ENCODE measurements around the gene AGTRAP. TPM values are rescaled to one million over a fixed set of nuclear protein-coding genes. Genes with fewer than 3 reads are reported as not detected.

The AGTRAP gene
- total RNA-seq, 2 experiments from 2014 or later, result 8.9 to 9.4 TPM

DNA sequence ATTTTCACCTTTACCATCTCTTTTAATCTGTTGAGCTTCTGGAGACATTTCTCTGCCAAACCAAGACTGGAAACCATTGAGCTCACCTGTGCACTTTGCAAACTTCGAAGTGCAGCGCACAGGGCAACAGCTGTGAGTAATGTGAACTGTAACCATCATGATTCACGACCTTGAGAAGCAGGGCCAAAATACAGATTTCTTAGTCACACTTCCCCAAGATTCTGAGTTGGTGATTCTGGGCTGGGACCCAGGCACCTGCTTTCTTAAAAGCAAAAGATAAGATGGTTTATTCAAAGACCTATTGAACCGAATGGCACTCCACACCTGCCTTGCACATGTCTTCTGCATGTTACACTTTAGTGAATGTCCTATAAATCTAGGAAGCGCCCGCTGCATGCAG, 10.2 kb downstream of the AGTRAP start:
- Mint-ChIP-seq H3K27ac (no peak overlapping the region), H3K27me3 (no peaks in the 10 kb centered on the region), H3K9me3 (no peaks in the 10 kb centered on the region), H3K4me3 (no peak overlapping the region), H3K4me1 (ENCODE audit: low read depth) (peaks cover 21% of the 10 kb centered on the region), H3K36me3 (ENCODE audit: low read depth) (peaks cover 2% of the 10 kb centered on the region)
- TF ChIP-seq, protein P1, sequence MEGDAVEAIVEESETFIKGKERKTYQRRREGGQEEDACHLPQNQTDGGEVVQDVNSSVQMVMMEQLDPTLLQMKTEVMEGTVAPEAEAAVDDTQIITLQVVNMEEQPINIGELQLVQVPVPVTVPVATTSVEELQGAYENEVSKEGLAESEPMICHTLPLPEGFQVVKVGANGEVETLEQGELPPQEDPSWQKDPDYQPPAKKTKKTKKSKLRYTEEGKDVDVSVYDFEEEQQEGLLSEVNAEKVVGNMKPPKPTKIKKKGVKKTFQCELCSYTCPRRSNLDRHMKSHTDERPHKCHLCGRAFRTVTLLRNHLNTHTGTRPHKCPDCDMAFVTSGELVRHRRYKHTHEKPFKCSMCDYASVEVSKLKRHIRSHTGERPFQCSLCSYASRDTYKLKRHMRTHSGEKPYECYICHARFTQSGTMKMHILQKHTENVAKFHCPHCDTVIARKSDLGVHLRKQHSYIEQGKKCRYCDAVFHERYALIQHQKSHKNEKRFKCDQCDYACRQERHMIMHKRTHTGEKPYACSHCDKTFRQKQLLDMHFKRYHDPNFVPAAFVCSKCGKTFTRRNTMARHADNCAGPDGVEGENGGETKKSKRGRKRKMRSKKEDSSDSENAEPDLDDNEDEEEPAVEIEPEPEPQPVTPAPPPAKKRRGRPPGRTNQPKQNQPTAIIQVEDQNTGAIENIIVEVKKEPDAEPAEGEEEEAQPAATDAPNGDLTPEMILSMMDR (IDR thresholded peaks at IDR 0.05), result no peak
- DNase-seq (no peak), ATAC-seq (no peak)
- intact Hi-C loops (cut with micrococcal nuclease), result no loop called here
- CTCF ChIA-PET, result no interaction called here
- POLR2A ChIA-PET, result no interaction called here

DNA sequence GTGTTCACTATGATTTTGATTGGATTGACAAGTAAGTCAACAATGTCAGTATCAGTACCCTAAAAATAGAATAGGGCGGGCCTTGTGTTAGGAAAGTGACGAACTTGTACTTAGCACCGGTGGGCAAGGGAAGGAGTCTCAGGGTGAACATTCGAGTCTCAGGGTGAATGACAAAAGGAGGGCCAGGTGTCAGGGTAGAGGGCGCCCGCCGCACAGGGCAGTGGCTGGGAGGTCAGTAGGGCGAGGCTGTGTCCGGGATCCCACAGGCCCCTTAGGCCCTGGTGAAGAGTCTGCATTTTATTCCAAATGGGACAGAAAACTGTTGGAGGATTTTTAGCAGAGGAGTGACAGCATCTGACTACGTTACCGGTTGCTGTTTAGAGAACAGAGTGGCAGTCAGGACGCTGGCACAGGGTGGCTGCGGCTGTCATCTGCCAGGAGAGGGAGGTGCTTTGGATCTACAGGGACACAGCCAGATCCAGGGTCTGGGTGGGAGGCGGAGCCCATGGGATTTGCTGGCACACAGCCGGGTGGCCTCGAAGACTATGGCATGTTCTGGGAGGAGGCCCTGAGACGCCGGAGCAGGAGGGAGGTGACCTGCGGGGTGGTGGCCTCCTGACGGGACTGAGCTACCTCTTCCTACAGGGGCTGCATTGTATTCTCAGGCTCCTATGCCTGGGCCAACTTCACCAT, 11.0 kb downstream of the AGTRAP start:
- Mint-ChIP-seq H3K27me3 (no peaks in the 10 kb centered on the region), H3K9me3 (no peaks in the 10 kb centered on the region), H3K27ac (no peak overlapping the region), H3K4me1 (ENCODE audit: low read depth) (peaks cover 12% of the 10 kb centered on the region), H3K36me3 (ENCODE audit: low read depth) (peaks cover 2% of the 10 kb centered on the region), H3K4me3 (no peak overlapping the region)
- DNase-seq (no peak), ATAC-seq (no peak)
- ChIA-PET POLR2A (interaction anchor here (0.6 to 0.7 kb wide), 2 partner anchors 10 to 46 kb away, joined by 3 read pairs; no protein-coding TSS in a partner anchor), CTCF (no interaction called here)
- intact Hi-C loops (cut with micrococcal nuclease), result no loop called here
- TF ChIP-seq, protein P1 (IDR thresholded peaks at IDR 0.05), result no peak

DNA sequence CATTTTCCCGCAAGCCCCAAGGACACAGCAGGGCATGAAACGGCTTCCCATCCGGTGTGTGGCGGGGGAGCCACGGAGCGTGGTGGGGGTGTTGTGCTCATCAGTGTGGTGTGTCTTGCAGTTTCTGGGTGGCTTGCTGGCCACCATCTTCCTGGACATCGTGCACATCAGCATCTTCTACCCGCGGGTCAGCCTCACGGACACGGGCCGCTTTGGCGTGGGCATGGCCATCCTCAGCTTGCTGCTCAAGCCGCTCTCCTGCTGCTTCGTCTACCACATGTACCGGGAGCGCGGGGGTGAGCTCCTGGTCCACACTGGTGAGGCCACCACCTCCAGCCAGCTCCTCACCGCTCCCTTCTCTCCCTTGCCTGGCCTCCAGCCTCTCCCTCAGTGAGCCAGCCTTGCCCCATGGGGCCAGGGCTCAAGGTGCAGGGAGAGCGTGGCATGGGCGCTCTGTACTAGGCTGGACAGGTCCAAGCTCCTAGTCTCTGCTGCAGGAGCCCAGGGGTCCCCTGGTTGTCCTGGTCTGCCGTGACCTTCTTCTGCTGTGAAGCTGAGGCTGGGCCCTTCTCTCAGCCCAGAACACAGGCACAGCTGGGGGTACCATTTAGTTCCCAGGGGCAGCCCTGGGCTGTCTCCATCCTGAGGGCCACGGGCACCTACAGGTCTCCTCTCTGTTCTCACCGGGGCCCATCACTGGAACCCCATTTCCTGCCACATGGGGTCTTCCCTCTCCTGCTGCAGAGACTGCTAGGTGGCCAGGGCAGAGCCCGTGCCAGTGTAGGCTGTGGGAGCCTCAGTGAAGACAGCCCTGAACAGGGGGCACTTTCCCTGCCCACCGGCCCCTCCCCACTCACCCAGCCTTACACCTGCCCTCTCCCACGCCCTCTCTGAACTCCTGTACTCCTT, 12.6 kb downstream of the AGTRAP start:
- POLR2A ChIA-PET, result interaction anchor here (0.9 to 1.4 kb wide), 2 partner anchors 12 to 159 kb away, joined by 4 read pairs; partner anchors contain the start of gene AGTRAP

DNA sequence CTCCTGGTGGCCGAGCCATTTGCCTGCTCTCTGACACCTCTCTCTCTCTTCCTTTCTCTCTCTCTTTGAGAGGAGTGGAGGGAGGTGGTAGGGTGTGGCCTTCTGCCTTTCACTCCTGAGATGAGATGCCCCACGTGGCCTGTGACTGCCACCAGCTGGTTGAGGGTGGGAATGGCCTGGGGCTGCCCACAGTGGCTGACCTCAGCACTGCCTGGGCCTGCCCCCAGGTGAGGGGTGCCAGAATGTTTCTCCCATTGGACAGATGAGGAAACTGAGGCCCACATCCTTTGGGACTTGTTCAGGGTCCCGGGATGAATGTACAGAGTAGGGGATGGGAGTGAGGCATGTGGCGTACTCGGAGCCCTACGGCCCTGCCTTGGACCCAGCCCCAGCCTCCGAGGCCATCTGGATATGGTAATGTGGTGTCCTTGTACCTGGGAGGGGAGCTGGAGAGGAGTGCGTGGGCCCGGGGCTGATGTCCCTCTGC, 13.3 kb downstream of the AGTRAP start:
- ATAC-seq, result peak; percentile 99
- H3K4me1 Mint-ChIP-seq (ENCODE audit: low read depth), result peaks cover 7% of the 10 kb centered on the region
- no peaks in the 10 kb centered on the region for H3K27me3 Mint-ChIP-seq
- peak overlapping the region; percentile 6 for H3K27ac Mint-ChIP-seq
- no peaks in the 10 kb centered on the region for H3K9me3 Mint-ChIP-seq
- POLR2A ChIA-PET, result interaction anchor here (0.5 to 1.4 kb wide), 3 partner anchors 13 to 159 kb away, joined by 3 to 4 read pairs (median 4); partner anchors contain the start of gene AGTRAP
- no peak overlapping the region for H3K4me3 Mint-ChIP-seq
- CTCF ChIA-PET, result interaction anchor here (0.6 to 2.2 kb wide), 7 partner anchors 12 to 99 kb away, joined by 3 to 9 read pairs (median 4); partner anchors contain the start of gene FBXO6
- intact Hi-C loops (cut with micrococcal nuclease), result no loop called here
- DNase-seq, result peak; percentile 77
- TF ChIP-seq, protein P1 (IDR thresholded peaks at IDR 0.05), result peak; percentile 52
- peaks cover 2% of the 10 kb centered on the region for H3K36me3 Mint-ChIP-seq (ENCODE audit: low read depth)

More for the DNA sequence above, 12.6 kb downstream of the AGTRAP start:
- peak overlapping the region; percentile 6 for H3K27ac Mint-ChIP-seq
- TF ChIP-seq, protein P1 (IDR thresholded peaks at IDR 0.05), result no peak
- DNase-seq (peak; percentile 20), ATAC-seq (peak; percentile 64)
- H3K27me3 Mint-ChIP-seq, result no peaks in the 10 kb centered on the region
- H3K4me3 Mint-ChIP-seq, result no peak overlapping the region
- H3K9me3 Mint-ChIP-seq, result no peaks in the 10 kb centered on the region
- peaks cover 2% of the 10 kb centered on the region for H3K36me3 Mint-ChIP-seq (ENCODE audit: low read depth)
- H3K4me1 Mint-ChIP-seq (ENCODE audit: low read depth), result peaks cover 7% of the 10 kb centered on the region
- CTCF ChIA-PET, result interaction anchor here (0.6 to 2.2 kb wide), 5 partner anchors 11 to 99 kb away, joined by 3 to 9 read pairs (median 7); partner anchors contain the start of gene FBXO6
- intact Hi-C loops (cut with micrococcal nuclease), result no loop called here

Data from activated CD8-positive, alpha-beta T cell treated with anti-CD3 and anti-CD28 coated beads for 36 hours (primary cell).